Erythroblast (primary cell): ENCODE data around the gene LRRC8C.

ENCODE experiments used
- GATA1 ChIP-seq: IDR thresholded peaks from 2 replicates; pipeline ENCODE4 v1.6.1; 2011; ENCODE audit warnings: low read depth, mild to moderate bottlenecking, control low read depth, low read length, moderate library complexity
- POLR2A ChIP-seq: IDR thresholded peaks from 2 replicates; pipeline ENCODE4 v1.6.1; 2011; ENCODE audit warnings: mild to moderate bottlenecking, low read length

GRCh38 chr1:89616844-89617627 is 15.9 kb upstream of the LRRC8C start:
- TF ChIP-seq POLR2A, result no peak
- TF ChIP-seq GATA1, result no peak
